Smooth muscle cell (in vitro differentiated cells): ENCODE data around the gene KIF26B. TPM values are rescaled to one million over a fixed set of nuclear protein-coding genes. Genes with fewer than 3 reads are reported as not detected.
A peak's percentile ranks its signal among the peaks of the same experiment; 100 is the strongest.

ENCODE experiments used
- DNase-seq: peaks from one replicate; lab custom pipeline; 2025; ENCODE audit not compliant: unreplicated experiment; lab: John Stamatoyannopoulos, UW
- H2AFZ ChIP-seq: fragments of 200-600 bp; sonication (generic); 2 replicates; pipeline ENCODE4 v1.6.0; 2016; ENCODE audit warnings: antibody characterized with exemption, low read depth, mild to moderate bottlenecking
- H3F3A ChIP-seq: fragments of 200-600 bp; sonication (generic); 2 replicates; pipeline ENCODE4 v1.6.0; 2017; ENCODE audit warnings: antibody characterized with exemption, low read depth
- H3K27ac ChIP-seq: fragments of 200-600 bp; sonication (generic); 2 replicates; pipeline ENCODE4 v1.5.1; 2016; ENCODE audit warnings: low read depth, mild to moderate bottlenecking
- H3K27me3 ChIP-seq: fragments of 200-600 bp; sonication (generic); 2 replicates; pipeline ENCODE4 v1.6.1; 2016; ENCODE audit warnings: low read depth, mild to moderate bottlenecking
- H3K36me3 ChIP-seq: fragments of 200-600 bp; sonication (generic); 2 replicates; pipeline ENCODE4 v1.5.1; 2016; ENCODE audit warnings: low read depth
- H3K4me1 ChIP-seq: fragments of 200-600 bp; sonication (generic); 2 replicates; pipeline ENCODE4 v1.5.1; 2016; ENCODE audit warnings: low read depth
- H3K4me2 ChIP-seq: fragments of 200-600 bp; sonication (generic); 2 replicates; pipeline ENCODE4 v1.6.0; 2016; ENCODE audit warnings: mild to moderate bottlenecking
- H3K4me3 ChIP-seq: fragments of 200-600 bp; sonication (generic); 2 replicates; pipeline ENCODE4 v1.5.1; 2016; ENCODE audit warnings: mild to moderate bottlenecking
- H3K79me2 ChIP-seq: fragments of 200-600 bp; sonication (generic); 2 replicates; pipeline ENCODE4 v1.6.0; 2016; ENCODE audit warnings: low read depth, mild to moderate bottlenecking
- H3K9ac ChIP-seq: fragments of 200-600 bp; sonication (generic); 2 replicates; pipeline ENCODE4 v1.6.0; 2016; ENCODE audit warnings: low read depth
- H3K9me3 ChIP-seq: fragments of 200-600 bp; sonication (generic); replicated peaks from 2 replicates; pipeline ENCODE4 v1.5.1; 2016; ENCODE audit warnings: low read depth
- H4K20me1 ChIP-seq: fragments of 200-600 bp; sonication (generic); 2 replicates; pipeline ENCODE4 v1.6.0; 2016; ENCODE audit warnings: low read depth
- WGBS: methylation state at CpG from one replicate; pipeline ENCODE4 v1.1.7; 2016; ENCODE audit warnings: low lambda C conversion rate; 5-methylcytosine and 5-hydroxymethylcytosine counted together
- polyA plus RNA-seq: library from polyadenylated mRNA; unstranded; fragments of >200 nt; fragmentation: Nextera tagmentation; extraction: Ambion mirVana; gene quantifications from 2 replicates; pipeline ENCODE4 v1.2.1, GENCODE V29; 2016
- total RNA-seq: library from RNA; depleted of rRNA; stranded (reverse); fragments of >200 nt; gene quantifications from 2 replicates; pipeline ENCODE4 v1.2.3, GENCODE V29; 2014
- TF ChIP-seq, protein P1 (sequence below): fragments of 200-600 bp; sonication (generic); IDR thresholded peaks from 2 replicates; pipeline ENCODE4 v1.5.1; 2017; ENCODE audit warnings: borderline replicate concordance, mild to moderate bottlenecking, antibody characterized with exemption; ENCODE audit not compliant: insufficient read depth, poor library complexity, severe bottlenecking

Gene KIF26B
- total and polyA plus RNA-seq, 2 experiments from 2014 or later, result 24.9 to 43.3 TPM

GRCh38 chr1:245751116-245751515 lies 596.3 kb downstream of the KIF26B start:
- DNase-seq, result no peak
- H3F3A ChIP-seq, result peaks cover 29% of the 10 kb centered on the region
- peaks cover 11% of the 10 kb centered on the region for H3K36me3 ChIP-seq
- no peaks in the 10 kb centered on the region for H3K79me2 ChIP-seq
- H3K4me2 ChIP-seq, result peak overlapping the region; percentile 68
- H2AFZ ChIP-seq, result no peak overlapping the region
- TF ChIP-seq, protein P1, sequence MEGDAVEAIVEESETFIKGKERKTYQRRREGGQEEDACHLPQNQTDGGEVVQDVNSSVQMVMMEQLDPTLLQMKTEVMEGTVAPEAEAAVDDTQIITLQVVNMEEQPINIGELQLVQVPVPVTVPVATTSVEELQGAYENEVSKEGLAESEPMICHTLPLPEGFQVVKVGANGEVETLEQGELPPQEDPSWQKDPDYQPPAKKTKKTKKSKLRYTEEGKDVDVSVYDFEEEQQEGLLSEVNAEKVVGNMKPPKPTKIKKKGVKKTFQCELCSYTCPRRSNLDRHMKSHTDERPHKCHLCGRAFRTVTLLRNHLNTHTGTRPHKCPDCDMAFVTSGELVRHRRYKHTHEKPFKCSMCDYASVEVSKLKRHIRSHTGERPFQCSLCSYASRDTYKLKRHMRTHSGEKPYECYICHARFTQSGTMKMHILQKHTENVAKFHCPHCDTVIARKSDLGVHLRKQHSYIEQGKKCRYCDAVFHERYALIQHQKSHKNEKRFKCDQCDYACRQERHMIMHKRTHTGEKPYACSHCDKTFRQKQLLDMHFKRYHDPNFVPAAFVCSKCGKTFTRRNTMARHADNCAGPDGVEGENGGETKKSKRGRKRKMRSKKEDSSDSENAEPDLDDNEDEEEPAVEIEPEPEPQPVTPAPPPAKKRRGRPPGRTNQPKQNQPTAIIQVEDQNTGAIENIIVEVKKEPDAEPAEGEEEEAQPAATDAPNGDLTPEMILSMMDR, result no peak
- H3K27ac ChIP-seq, result peak overlapping the region; percentile 72
- no peaks in the 10 kb centered on the region for H4K20me1 ChIP-seq
- H3K9me3 ChIP-seq, result no peaks in the 10 kb centered on the region
- peaks cover 26% of the 10 kb centered on the region for H3K4me1 ChIP-seq
- H3K9ac ChIP-seq, result peak overlapping the region; percentile 53
- WGBS, result 2% methylated on average over 4 of the region's 4 CpGs
- no peaks in the 10 kb centered on the region for H3K27me3 ChIP-seq
- H3K4me3 ChIP-seq, result no peak overlapping the region

- TF ChIP-seq, protein P1, result no peak
- H3F3A ChIP-seq, result peaks cover 35% of the 10 kb centered on the region
- H3K4me1 ChIP-seq, result peaks cover 26% of the 10 kb centered on the region
- no peaks in the 10 kb centered on the region for H4K20me1 ChIP-seq
- H3K36me3 ChIP-seq, result peaks cover 11% of the 10 kb centered on the region
- H3K4me2 ChIP-seq, result peak overlapping the region; percentile 68
- no peaks in the 10 kb centered on the region for H3K27me3 ChIP-seq
- H3K9me3 ChIP-seq, result no peaks in the 10 kb centered on the region
- peak overlapping the region; percentile 72 for H3K27ac ChIP-seq
- WGBS, result 38% methylated on average over 12 of the region's 12 CpGs
- no peak overlapping the region for H3K4me3 ChIP-seq
- H3K79me2 ChIP-seq, result no peaks in the 10 kb centered on the region
- H2AFZ ChIP-seq, result no peak overlapping the region
- DNase-seq, result no peak
- peak overlapping the region; percentile 53 for H3K9ac ChIP-seq
These were observed 597.1 kb downstream of the KIF26B start for GRCh38 chr1:245751726-245752470.

DNA sequence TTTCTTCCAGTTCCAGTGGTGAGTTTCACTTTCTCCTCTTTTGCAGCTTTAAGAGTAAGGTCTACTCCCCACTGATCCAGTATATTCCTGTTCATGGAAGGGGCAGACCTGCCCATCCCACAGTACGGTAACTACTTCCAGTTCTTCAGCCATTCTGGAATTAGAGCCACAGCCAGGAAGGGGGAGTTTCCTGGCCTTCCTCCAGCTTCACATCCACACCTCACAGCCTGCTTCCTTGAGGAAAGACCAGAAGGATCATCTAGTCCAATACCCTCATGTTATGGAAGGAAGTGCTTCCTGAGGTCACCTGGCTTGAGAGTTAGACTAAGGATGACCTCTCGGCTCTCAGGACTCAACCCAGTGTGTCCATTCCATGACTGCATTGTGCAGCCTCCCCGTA lies 597.8 kb downstream of the KIF26B start:
- H3K27me3 ChIP-seq, result no peaks in the 10 kb centered on the region
- no peaks in the 10 kb centered on the region for H3K9me3 ChIP-seq
- H3K79me2 ChIP-seq, result no peaks in the 10 kb centered on the region
- no peak overlapping the region for H3K9ac ChIP-seq
- H3K27ac ChIP-seq, result peak overlapping the region; percentile 72
- H2AFZ ChIP-seq, result no peak overlapping the region
- TF ChIP-seq, protein P1, result no peak
- H3K36me3 ChIP-seq, result peaks cover 11% of the 10 kb centered on the region
- peaks cover 35% of the 10 kb centered on the region for H3F3A ChIP-seq
- DNase-seq, result no peak
- no peak overlapping the region for H3K4me3 ChIP-seq
- peaks cover 26% of the 10 kb centered on the region for H3K4me1 ChIP-seq
- H4K20me1 ChIP-seq, result no peaks in the 10 kb centered on the region
- WGBS, result 80% methylated on average over 3 of the region's 3 CpGs
- peak overlapping the region; percentile 68 for H3K4me2 ChIP-seq

DNA sequence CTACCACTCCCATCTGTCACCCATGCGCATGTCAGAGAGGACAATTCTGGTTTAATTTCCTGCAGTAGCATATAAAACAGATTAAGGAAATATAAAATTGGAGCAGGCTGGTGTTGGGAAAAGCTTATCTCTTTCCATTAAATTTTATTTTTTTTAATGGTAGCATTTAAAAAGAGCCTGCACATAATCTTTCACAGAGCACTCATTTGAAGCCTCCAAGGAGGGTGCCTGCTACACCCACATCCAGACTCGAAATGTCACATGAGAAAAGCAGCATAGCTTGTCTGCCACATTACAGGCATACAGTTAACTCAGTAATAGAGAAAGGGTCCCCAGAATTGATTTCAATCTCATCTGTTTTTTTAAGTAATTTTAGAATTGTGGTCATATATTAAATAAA lies 599.0 kb downstream of the KIF26B start:
- H3K79me2 ChIP-seq, result no peaks in the 10 kb centered on the region
- H3K27ac ChIP-seq, result peak overlapping the region; percentile 16
- TF ChIP-seq, protein P1, result no peak
- H4K20me1 ChIP-seq, result no peaks in the 10 kb centered on the region
- DNase-seq, result no peak
- no peak overlapping the region for H3K4me3 ChIP-seq
- H3K4me2 ChIP-seq, result no peak overlapping the region
- no peaks in the 10 kb centered on the region for H3K27me3 ChIP-seq
- 76% methylated on average over 2 of the region's 2 CpGs for WGBS
- H3K9me3 ChIP-seq, result no peaks in the 10 kb centered on the region
- no peak overlapping the region for H2AFZ ChIP-seq
- peaks cover 35% of the 10 kb centered on the region for H3F3A ChIP-seq
- H3K4me1 ChIP-seq, result peaks cover 19% of the 10 kb centered on the region
- H3K9ac ChIP-seq, result no peak overlapping the region
- H3K36me3 ChIP-seq, result peaks cover 8% of the 10 kb centered on the region
